Embryonic facial prominence (tissue), 1 donor: ENCODE results near the gene TYROBP.
A peak's percentile ranks its signal among the peaks of the same experiment; 100 is the strongest.
"Not testable (repeated sequence)": the region's sequence is repeated elsewhere in the genome, so short reads cannot be mapped to it uniquely, and the experiment has no call there.

Source experiments
- DNase-seq: peaks from one replicate; pipeline ENCODE4 v3.0.0-alpha.2; 2016; ENCODE audit errors: extremely low spot score

The TYROBP gene

DNA sequence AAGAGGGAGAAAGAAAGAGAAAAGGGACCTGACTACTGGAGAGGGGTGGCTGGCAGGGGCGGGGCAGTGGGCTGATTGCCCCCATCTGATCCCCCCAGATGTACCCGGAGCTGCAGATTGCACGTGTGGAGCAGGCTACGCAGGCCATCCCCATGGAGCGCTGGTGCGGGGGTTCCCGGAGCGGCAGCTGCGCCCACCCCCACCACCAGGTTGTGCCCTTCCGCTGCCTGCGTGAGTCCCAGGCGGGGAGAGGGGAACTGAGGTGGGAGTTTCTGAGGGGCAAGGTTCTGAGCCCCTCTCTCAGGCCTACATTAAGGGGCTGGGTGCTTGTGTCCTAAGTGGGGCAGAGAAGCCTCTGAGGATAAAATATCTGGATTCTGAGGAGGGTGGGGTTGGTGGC is 37.3 kb downstream of the TYROBP start:
- no peak for DNase-seq

DNA sequence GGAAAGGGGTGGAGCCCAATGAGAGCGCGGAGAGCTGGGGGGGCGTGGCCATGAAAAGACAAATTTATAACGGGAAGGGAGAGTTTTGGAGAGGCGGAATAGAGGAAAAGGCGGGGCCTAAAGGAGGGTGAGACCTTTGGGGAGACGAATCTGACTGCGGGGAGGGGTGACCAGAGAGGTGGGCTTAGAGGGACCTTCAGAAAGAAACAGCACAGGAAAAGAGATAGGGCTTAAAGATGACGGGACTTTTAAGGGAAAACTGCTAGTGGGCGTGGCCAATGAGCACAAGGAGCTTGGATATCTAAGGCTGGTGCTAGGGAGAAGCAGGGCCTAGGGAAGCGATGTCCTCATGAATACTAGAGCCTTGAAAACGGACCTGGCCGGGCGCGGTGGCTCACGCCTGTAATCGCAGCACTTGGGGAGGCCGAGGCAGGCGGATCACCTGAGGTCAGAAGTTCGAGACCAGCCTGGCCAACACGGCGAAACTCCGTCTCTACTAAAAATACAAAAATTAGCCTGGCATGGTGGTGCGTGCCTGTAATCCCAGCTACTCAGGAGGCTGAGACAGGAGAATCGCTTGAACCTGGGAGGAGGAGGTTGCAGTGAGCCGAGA is 37.9 kb downstream of the TYROBP start:
- DNase-seq = not testable (repeated sequence)

GRCh38 chr19:35869327-35870123 is 38.6 kb downstream of the TYROBP start:
- peak; percentile 29 for DNase-seq

GRCh38 chr19:35868823-35869326 is 39.2 kb downstream of the TYROBP start:
- DNase-seq = no peak

- no peak for DNase-seq
Observed at GRCh38 chr19:35868172-35868822, 39.8 kb downstream of the TYROBP start, which contains the start of gene APLP1. APLP1 (plus strand) TSS chr19:35868574; CDS start chr19:35868637, 63 bp downstream.

- no peak for DNase-seq
Observed at GRCh38 chr19:35863018-35863417, 45.1 kb downstream of the TYROBP start.

GRCh38 chr19:35862528-35862927 is 45.6 kb downstream of the TYROBP start:
- no peak for DNase-seq

GRCh38 chr19:35861640-35862160 is 46.4 kb downstream of the TYROBP start:
- no peak for DNase-seq

DNA sequence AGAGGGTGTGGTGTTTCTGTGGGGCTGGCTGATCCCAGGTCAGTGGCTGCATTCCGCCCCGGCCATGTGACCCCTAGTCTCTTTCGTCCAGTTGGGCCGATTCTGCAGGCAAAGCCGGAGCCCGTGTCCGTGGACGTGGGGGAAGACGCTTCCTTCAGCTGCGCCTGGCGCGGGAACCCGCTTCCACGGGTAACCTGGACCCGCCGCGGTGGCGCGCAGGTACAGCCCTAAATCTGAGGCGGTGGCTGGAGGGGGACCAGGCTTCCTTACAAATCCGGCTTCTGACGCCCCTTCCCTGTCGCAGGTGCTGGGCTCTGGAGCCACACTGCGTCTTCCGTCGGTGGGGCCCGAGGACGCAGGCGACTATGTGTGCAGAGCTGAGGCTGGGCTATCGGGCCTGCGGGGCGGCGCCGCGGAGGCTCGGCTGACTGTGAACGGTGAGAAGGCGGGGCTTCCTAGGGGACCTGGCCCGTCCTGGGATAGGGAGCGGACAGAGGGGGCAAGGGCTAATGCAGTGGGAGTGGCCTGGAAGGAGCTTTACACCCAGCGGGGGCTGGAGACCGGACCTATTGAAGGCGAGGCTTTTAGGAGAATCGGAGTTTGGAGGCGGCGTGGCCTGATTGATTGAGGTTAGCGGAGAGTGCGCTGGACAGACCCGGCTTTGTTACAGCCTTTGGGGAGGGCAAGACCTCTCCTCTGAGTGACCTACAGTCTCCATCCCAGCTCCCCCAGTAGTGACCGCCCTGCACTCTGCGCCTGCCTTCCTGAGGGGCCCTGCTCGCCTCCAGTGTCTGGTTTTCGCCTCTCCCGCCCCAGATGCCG is 47.1 kb downstream of the TYROBP start:
- DNase-seq = no peak

GRCh38 chr19:35860436-35860817 is 47.7 kb downstream of the TYROBP start:
- DNase-seq = no peak

GRCh38 chr19:35859414-35859813 is 48.7 kb downstream of the TYROBP start:
- no peak for DNase-seq

DNA sequence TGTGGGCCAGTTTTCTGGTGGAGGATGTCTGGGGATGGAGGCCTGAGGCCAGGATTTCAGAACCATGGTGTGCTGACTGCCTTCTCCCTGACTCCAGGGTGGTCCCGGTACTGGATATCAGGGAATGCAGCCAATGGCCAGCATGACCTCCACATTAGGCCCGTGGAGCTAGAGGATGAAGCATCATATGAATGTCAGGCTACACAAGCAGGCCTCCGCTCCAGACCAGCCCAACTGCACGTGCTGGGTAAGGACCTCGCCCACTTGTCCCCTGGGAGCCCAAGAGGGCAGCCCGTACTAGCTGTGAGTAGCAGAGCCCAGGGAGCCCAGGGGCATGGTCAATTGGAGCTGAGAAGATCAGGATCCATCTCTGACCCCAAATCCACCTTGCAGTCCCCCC is 49.8 kb downstream of the TYROBP start:
- DNase-seq = no peak

GRCh38 chr19:35856546-35857149 is 51.4 kb downstream of the TYROBP start, which contains the start of gene KIRREL2:
KIRREL2 (plus strand) TSS chr19:35856911; CDS start chr19:35857120, 209 bp downstream.
- no peak for DNase-seq
